Hepatocyte (in vitro differentiated cells): ENCODE data around the gene SGPP2. TPM values are rescaled to one million over a fixed set of nuclear protein-coding genes. Genes with fewer than 3 reads are reported as not detected.

Source experiments
- DNase-seq: peaks from one replicate; pipeline ENCODE4 v3.0.0-alpha.2; 2016; ENCODE audit warnings: low spot score
- H2AFZ ChIP-seq: fragments of 200-600 bp; sonication (generic); 2 replicates; pipeline ENCODE4 v1.6.0; 2016; ENCODE audit warnings: antibody characterized with exemption, mild to moderate bottlenecking
- H3K27ac ChIP-seq: fragments of 200-600 bp; sonication (generic); 2 replicates; pipeline ENCODE4 v1.5.1; 2016; ENCODE audit warnings: mild to moderate bottlenecking
- H3K27me3 ChIP-seq: fragments of 200-600 bp; sonication (generic); 2 replicates; pipeline ENCODE4 v1.6.1; 2016
- H3K36me3 ChIP-seq: fragments of 200-600 bp; sonication (generic); replicated peaks from 2 replicates; pipeline ENCODE4 v1.5.1; 2016; ENCODE audit warnings: low read depth; ENCODE audit not compliant: insufficient read depth
- H3K4me1 ChIP-seq: fragments of 200-600 bp; sonication (generic); 2 replicates; pipeline ENCODE4 v1.5.1; 2016; ENCODE audit warnings: mild to moderate bottlenecking, moderate library complexity; ENCODE audit not compliant: insufficient read depth
- H3K4me2 ChIP-seq: fragments of 200-600 bp; sonication (generic); 2 replicates; pipeline ENCODE4 v1.6.0; 2016
- H3K4me3 ChIP-seq: fragments of 200-600 bp; sonication (generic); 2 replicates; pipeline ENCODE4 v1.5.1; 2016; ENCODE audit warnings: mild to moderate bottlenecking
- H3K79me2 ChIP-seq: fragments of 200-600 bp; sonication (generic); 2 replicates; pipeline ENCODE4 v1.6.0; 2017; ENCODE audit warnings: mild to moderate bottlenecking
- H3K9me2 ChIP-seq: fragments of 200-600 bp; sonication (generic); replicated peaks from 2 replicates; pipeline ENCODE4 v1.6.0; 2017; ENCODE audit warnings: mild to moderate bottlenecking; ENCODE audit not compliant: insufficient read depth
- H3K9me3 ChIP-seq: fragments of 200-600 bp; sonication (generic); 2 replicates; pipeline ENCODE4 v1.5.1; 2016; ENCODE audit warnings: low read depth, mild to moderate bottlenecking
- H4K20me1 ChIP-seq: fragments of 200-600 bp; sonication (generic); 2 replicates; pipeline ENCODE4 v1.6.0; 2016; ENCODE audit warnings: mild to moderate bottlenecking; ENCODE audit not compliant: insufficient read depth, poor library complexity, severe bottlenecking
- CTCF ChIP-seq: fragments of 200-600 bp; sonication (generic); IDR thresholded peaks from 2 replicates; pipeline ENCODE4 v1.5.1; 2016; ENCODE audit warnings: antibody characterized with exemption, mild to moderate bottlenecking; ENCODE audit not compliant: poor library complexity
- EZH2 ChIP-seq: fragments of 200-600 bp; sonication (generic); IDR thresholded peaks from 2 replicates; pipeline ENCODE4 v1.6.1; 2016; ENCODE audit warnings: antibody characterized with exemption, mild to moderate bottlenecking, borderline replicate concordance
- EZH2phosphoT487 ChIP-seq: fragments of 200-600 bp; sonication (generic); IDR thresholded peaks from one replicate; pipeline ENCODE4 v1.6.1; 2018; ENCODE audit warnings: antibody characterized with exemption, mild to moderate bottlenecking, low read depth, moderate library complexity; ENCODE audit not compliant: unreplicated experiment, severe bottlenecking
- WGBS: methylation state at CpG from one replicate; pipeline ENCODE4 v1.1.6; 2016; ENCODE audit warnings: low lambda C conversion rate; ENCODE audit errors: missing lambda C conversion rate; 5-methylcytosine and 5-hydroxymethylcytosine counted together
- polyA plus RNA-seq: library from polyadenylated mRNA; unstranded; fragments of >200 nt; fragmentation: Nextera tagmentation; extraction: Ambion mirVana; gene quantifications from 2 replicates; pipeline ENCODE4 v1.2.1, GENCODE V29; 2016
- total RNA-seq: library from RNA; depleted of rRNA; stranded (reverse); fragments of >200 nt; gene quantifications from 2 replicates; pipeline ENCODE4 v1.2.3, GENCODE V29; 2014

Gene SGPP2
- total and polyA plus RNA-seq, 2 experiments from 2014 or later, result 1.4 to 1.8 TPM

- 71% methylated on average over 11 of the region's 11 CpGs for WGBS
- no peaks in the 10 kb centered on the region for H4K20me1 ChIP-seq
- no peaks in the 10 kb centered on the region for H3K27me3 ChIP-seq
- no peak overlapping the region for H3K4me2 ChIP-seq
- H3K9me3 ChIP-seq, result no peaks in the 10 kb centered on the region
- TF ChIP-seq CTCF (no peak), EZH2 (no peak), EZH2phosphoT487 (no peak)
- no peaks in the 10 kb centered on the region for H3K79me2 ChIP-seq
- no peak overlapping the region for H3K4me3 ChIP-seq
- no peaks in the 10 kb centered on the region for H3K9me2 ChIP-seq
- no peak for DNase-seq
- H2AFZ ChIP-seq, result no peak overlapping the region
- no peaks in the 10 kb centered on the region for H3K4me1 ChIP-seq
- H3K36me3 ChIP-seq, result no peaks in the 10 kb centered on the region
- no peak overlapping the region for H3K27ac ChIP-seq
Measured at GRCh38 chr2:222563106-222563718, 138.9 kb downstream of the SGPP2 start.

- H3K27me3 ChIP-seq, result no peaks in the 10 kb centered on the region
- H2AFZ ChIP-seq, result no peak overlapping the region
- no peaks in the 10 kb centered on the region for H3K36me3 ChIP-seq
- H3K4me3 ChIP-seq, result no peak overlapping the region
- H3K9me3 ChIP-seq, result no peaks in the 10 kb centered on the region
- no peak overlapping the region for H3K4me2 ChIP-seq
- no peak overlapping the region for H3K27ac ChIP-seq
- 93% methylated on average over 6 of the region's 6 CpGs for WGBS
- no peaks in the 10 kb centered on the region for H4K20me1 ChIP-seq
- TF ChIP-seq EZH2phosphoT487 (no peak), CTCF (no peak), EZH2 (no peak)
- no peaks in the 10 kb centered on the region for H3K4me1 ChIP-seq
- no peaks in the 10 kb centered on the region for H3K79me2 ChIP-seq
- no peaks in the 10 kb centered on the region for H3K9me2 ChIP-seq
- DNase-seq, result no peak
Measured at GRCh38 chr2:222563936-222564335, 139.6 kb downstream of the SGPP2 start.

- TF ChIP-seq EZH2, result no peak
- TF ChIP-seq EZH2phosphoT487, result no peak
- TF ChIP-seq CTCF, result no peak
Measured at GRCh38 chr2:222566229-222566628, 141.9 kb downstream of the SGPP2 start.

More at GRCh38 chr2:222566229-222566628, 141.9 kb downstream of the SGPP2 start:
- Histone ChIP-seq H3K4me2 (no peak overlapping the region), H3K4me1 (no peaks in the 10 kb centered on the region), H3K36me3 (no peaks in the 10 kb centered on the region), H3K27me3 (no peaks in the 10 kb centered on the region), H3K4me3 (no peak overlapping the region), H2AFZ (no peak overlapping the region), H3K79me2 (no peaks in the 10 kb centered on the region), H3K9me3 (no peaks in the 10 kb centered on the region), H3K9me2 (no peaks in the 10 kb centered on the region), H4K20me1 (no peaks in the 10 kb centered on the region), H3K27ac (no peak overlapping the region)
- WGBS, result 79% methylated on average over 6 of the region's 6 CpGs
- no peak for DNase-seq
